Mucosa of descending colon (tissue), 3 donors: ENCODE data around the gene PKD2L2. TPM values are rescaled to one million over a fixed set of nuclear protein-coding genes. Genes with fewer than 3 reads are reported as not detected.

Experiments used
- ATAC-seq: fragments of 200-7000 bp; cut with Tn5 transposase; one replicate; pipeline ENCODE4 v1.9.1; 2020; ENCODE audit warnings: mild to moderate bottlenecking, moderate library complexity
- DNase-seq, 3 donors: peaks; one replicate each; pipeline ENCODE4 v3.0.0-alpha.2; 2020
- H3K36me3 ChIP-seq: fragments of 200-600 bp; one replicate; pipeline ENCODE4 v1.8.0; 2021; ENCODE audit warnings: low read depth, mild to moderate bottlenecking
- H3K4me1 ChIP-seq: fragments of 200-600 bp; one replicate; pipeline ENCODE4 v1.8.0; 2021; ENCODE audit warnings: low read depth, mild to moderate bottlenecking
- H3K4me3 ChIP-seq: fragments of 200-600 bp; one replicate; pipeline ENCODE4 v1.8.0; 2021; ENCODE audit warnings: mild to moderate bottlenecking
- H3K9me3 ChIP-seq: fragments of 200-600 bp; one replicate; pipeline ENCODE4 v1.8.0; 2021; ENCODE audit warnings: mild to moderate bottlenecking
- intact Hi-C, 2 donors: fragments of 100-400 bp; cut with DNase I in 1 of 2; cut with micrococcal nuclease in 1 of 2; formaldehyde crosslinking; loops; one replicate each; pipeline versions ENCODE4 v1.11.0 to v1.11.1; 2022; cut with DNase I, micrococcal nuclease
- total RNA-seq, 3 donors: library from RNA; stranded (reverse); fragmentation: NEBNext Ultra II Directional in 2 of 3; extraction: Animal tissue kit (Norgen Biotek cat#: 25700) in 2 of 3; gene quantifications; one replicate each; pipeline versions ENCODE4 v1.2.1 to v1.2.4, GENCODE V29; 2021 to 2023
- TF ChIP-seq, protein P1 (sequence below): fragments of 200-600 bp; IDR thresholded peaks from one replicate; pipeline ENCODE4 v1.8.0; 2022; ENCODE audit warnings: antibody characterized with exemption, mild to moderate bottlenecking
- donor health status: DM: no; HTN: no; CAD: no; lungs with moderate emphysema.
- donor health status: DM: no; HTN: no; CAD: no.
- donor health status: DM: no; HTN: yes; CAD: no.

The PKD2L2 gene
- total RNA-seq, 3 donors from 2014 or later = not detected

DNA sequence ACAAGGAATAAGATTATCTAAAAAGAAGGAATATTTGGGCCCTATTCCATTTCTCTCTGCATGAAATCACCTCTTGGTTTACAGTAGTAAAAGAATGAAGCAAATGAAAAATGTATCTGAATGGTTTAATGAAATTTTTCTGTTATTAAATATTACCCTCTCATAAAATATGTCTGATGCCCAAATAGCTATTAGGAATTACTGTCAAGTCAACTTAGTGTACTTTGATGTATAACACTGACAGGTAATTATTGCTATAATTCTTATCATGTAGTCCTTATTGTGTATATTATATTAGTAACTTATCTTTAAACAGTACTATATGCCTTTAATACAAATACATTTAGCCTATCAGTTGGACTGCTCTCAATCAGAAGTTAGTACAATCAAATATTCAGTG, 13.2 kb upstream of the PKD2L2 start:
- TF ChIP-seq, protein P1, sequence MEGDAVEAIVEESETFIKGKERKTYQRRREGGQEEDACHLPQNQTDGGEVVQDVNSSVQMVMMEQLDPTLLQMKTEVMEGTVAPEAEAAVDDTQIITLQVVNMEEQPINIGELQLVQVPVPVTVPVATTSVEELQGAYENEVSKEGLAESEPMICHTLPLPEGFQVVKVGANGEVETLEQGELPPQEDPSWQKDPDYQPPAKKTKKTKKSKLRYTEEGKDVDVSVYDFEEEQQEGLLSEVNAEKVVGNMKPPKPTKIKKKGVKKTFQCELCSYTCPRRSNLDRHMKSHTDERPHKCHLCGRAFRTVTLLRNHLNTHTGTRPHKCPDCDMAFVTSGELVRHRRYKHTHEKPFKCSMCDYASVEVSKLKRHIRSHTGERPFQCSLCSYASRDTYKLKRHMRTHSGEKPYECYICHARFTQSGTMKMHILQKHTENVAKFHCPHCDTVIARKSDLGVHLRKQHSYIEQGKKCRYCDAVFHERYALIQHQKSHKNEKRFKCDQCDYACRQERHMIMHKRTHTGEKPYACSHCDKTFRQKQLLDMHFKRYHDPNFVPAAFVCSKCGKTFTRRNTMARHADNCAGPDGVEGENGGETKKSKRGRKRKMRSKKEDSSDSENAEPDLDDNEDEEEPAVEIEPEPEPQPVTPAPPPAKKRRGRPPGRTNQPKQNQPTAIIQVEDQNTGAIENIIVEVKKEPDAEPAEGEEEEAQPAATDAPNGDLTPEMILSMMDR = no peak
- intact Hi-C loops = no loop called here
- Histone ChIP-seq H3K4me3 (no peak overlapping the region), H3K9me3 (no peaks in the 10 kb centered on the region), H3K36me3 (no peaks in the 10 kb centered on the region), H3K4me1 (no peaks in the 10 kb centered on the region)
- DNase-seq (no peak), ATAC-seq (no peak)

DNA sequence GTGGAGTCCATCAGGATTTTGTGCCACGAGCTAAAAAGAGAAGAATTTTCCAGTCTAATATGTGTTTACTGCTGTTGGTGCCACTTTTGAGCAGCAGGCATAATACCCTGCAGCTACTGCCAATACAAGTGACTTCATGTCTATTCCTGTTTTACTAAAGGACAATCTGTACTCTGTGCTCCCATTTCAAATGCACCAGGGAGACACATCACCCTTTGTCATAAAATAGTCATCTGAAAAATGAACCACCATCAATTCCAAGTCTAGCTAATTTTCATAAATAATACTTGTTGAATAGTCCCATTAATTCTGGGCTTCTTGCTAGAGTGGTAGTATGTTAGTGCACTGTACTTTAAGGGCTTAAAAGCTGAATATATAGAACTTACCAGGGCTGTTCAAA, 8.9 kb upstream of the PKD2L2 start:
- Histone ChIP-seq H3K36me3 (no peaks in the 10 kb centered on the region), H3K4me1 (no peaks in the 10 kb centered on the region), H3K4me3 (no peak overlapping the region), H3K9me3 (no peaks in the 10 kb centered on the region)
- TF ChIP-seq, protein P1 = no peak
- no peak for ATAC-seq
- DNase-seq = no peak
- intact Hi-C loops = no loop called here

DNA sequence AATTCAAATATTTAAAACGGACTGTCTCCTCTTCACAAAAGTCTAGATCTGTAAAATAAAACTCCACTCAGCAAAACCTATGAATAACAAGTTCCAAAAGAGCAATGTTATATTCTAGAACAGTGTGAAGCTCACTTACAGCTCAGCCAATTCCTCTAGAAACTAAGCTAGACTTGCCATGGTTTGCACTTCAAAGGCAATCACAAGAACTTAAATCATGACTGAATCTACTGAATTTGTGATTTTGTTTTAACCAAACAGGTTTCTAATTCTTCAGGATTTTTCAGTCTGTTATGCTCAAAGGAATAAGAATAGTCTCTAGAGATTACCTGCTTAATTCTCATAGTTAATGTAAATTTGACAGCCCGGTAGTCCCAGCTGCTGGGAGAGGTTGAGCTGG, 1.4 kb upstream of the PKD2L2 start:
- no peaks in the 10 kb centered on the region for H3K4me1 ChIP-seq
- no peaks in the 10 kb centered on the region for H3K9me3 ChIP-seq
- H3K4me3 ChIP-seq = no peak overlapping the region
- intact Hi-C loops = no loop called here
- TF ChIP-seq, protein P1 = no peak
- no peaks in the 10 kb centered on the region for H3K36me3 ChIP-seq
- no peak for DNase-seq
- no peak for ATAC-seq

DNA sequence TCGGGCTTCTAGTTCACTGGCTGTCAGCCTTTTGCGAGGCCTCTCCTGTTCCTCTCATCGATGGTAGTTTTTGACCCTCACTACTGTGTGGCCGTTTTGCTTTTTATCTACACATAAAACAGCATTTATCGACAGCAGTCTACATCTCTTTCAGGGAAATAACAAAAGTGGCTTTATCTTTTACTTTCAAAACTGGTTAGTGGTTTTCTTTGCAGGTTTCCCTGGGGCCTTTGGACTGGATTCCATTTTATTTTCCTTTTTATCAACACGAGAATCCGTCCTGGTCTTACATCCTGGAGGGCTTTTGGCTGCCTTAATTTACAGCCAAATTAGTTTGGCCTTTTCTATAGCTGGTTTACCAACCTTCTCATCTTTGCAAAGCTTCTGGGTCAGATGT, 793 bp upstream of the PKD2L2 start:
- H3K4me3 ChIP-seq = no peak overlapping the region
- ATAC-seq (no peak), DNase-seq (no peak)
- no peaks in the 10 kb centered on the region for H3K4me1 ChIP-seq
- intact Hi-C loops = no loop called here
- H3K9me3 ChIP-seq = no peaks in the 10 kb centered on the region
- TF ChIP-seq, protein P1 = no peak
- H3K36me3 ChIP-seq = no peaks in the 10 kb centered on the region

DNA sequence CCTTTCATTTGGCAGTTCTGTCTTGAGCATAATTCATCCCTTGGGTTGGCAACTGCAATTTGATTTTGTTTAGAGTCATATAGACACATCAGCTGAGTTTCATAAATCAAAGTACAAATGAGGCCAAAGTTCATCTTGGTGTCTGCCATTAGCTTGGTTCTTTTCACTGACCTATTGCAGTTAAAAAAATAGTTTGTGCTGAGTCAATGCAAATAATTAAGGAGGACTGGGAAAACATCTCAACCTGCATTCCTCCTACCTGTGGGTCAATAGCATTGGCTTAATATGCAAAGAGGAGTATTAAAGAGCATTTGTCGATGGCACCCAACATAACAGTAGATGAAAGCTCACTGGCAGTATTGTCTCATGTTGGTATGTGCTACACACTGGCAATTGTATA, 1.6 kb downstream of the PKD2L2 start:
- TF ChIP-seq, protein P1 = no peak
- no peak for ATAC-seq
- Histone ChIP-seq H3K36me3 (no peaks in the 10 kb centered on the region), H3K4me1 (no peaks in the 10 kb centered on the region), H3K4me3 (no peak overlapping the region), H3K9me3 (no peaks in the 10 kb centered on the region)
- no peak for DNase-seq
- intact Hi-C loops = no loop called here

DNA sequence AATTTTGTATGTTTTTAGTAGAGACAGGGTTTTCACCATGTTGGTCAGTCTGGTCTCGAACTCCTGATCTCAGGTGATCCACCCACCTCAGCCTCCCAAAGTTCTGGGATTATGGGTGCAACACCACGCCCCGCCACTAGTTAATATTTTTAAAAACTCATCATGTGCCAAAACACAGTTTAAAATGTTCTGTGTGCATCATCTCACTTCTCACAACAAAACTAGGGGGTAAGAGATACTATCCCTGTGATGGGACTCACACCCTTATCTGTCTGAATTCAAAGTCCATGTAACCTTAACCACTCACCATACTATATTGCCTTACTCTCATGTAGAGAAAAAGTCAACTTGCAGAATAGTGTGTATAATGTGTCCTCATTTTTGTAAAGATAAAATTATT, 2.6 kb downstream of the PKD2L2 start:
- intact Hi-C loops = no loop called here
- TF ChIP-seq, protein P1 = no peak
- H3K4me3 ChIP-seq = no peak overlapping the region
- ATAC-seq = no peak
- H3K36me3 ChIP-seq = no peaks in the 10 kb centered on the region
- H3K4me1 ChIP-seq = no peaks in the 10 kb centered on the region
- DNase-seq = no peak
- no peaks in the 10 kb centered on the region for H3K9me3 ChIP-seq
